ENCODE results near the gene MACROD2.

Gene MACROD2

GRCh38 chr20:14523090-14523489, 527.8 kb downstream of the MACROD2 start:
- no peaks in the 10 kb centered on the region for H3K4me1 ChIP-seq
- no peak overlapping the region for H3K4me3 ChIP-seq
- H3K27me3 ChIP-seq, result no peaks in the 10 kb centered on the region
- no peak for TF ChIP-seq Cebpa-rat (IDR thresholded peaks at IDR 0.05)
- H3K36me3 ChIP-seq, result no peaks in the 10 kb centered on the region
- no peaks in the 10 kb centered on the region for H4K20me1 ChIP-seq
- H3K9me3 ChIP-seq (replicated peaks in 1 of 11), result no peaks in the 10 kb centered on the region
- H3K9ac ChIP-seq, result no peak overlapping the region
- no peak overlapping the region for H3K4me2 ChIP-seq
- H3K27ac ChIP-seq, result no peak overlapping the region

- Histone ChIP-seq H3K9me3 (replicated peaks in 1 of 11) (no peaks in the 10 kb centered on the region), H4K20me1 (no peaks in the 10 kb centered on the region), H3K4me1 (no peaks in the 10 kb centered on the region), H3K9ac (no peak overlapping the region), H3K27ac (no peak overlapping the region), H3K4me2 (no peak overlapping the region), H3K27me3 (no peaks in the 10 kb centered on the region), H3K36me3 (no peaks in the 10 kb centered on the region), H3K4me3 (no peak overlapping the region)
- TF ChIP-seq Cebpa-rat (IDR thresholded peaks at IDR 0.05), result no peak
Observed at GRCh38 chr20:14525426-14525825, 530.1 kb downstream of the MACROD2 start.

DNA sequence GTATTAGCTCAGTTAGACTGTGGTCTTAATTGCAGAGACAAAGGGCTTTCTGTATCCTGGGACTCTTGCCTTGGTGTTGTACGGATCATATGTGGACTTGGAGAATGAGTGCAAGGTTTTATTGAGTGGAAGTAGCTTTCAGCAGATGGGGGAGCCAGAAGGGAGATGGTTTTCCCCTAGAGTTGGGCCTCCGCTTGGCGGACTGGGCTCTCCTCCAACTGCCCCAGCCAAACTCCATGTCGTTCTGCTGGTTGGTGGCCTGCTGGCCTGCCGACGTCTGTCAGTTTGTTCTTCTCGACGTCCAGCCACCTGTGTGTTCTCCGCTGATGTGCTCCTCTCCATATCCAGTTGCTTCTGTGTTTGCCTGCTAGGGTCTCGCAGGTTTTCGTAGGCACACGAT, 531.6 kb downstream of the MACROD2 start:
- Histone ChIP-seq H3K4me1 (no peaks in the 10 kb centered on the region), H3K4me2 (no peak overlapping the region), H3K36me3 (no peaks in the 10 kb centered on the region), H3K27ac (no peak overlapping the region), H3K9me3 (replicated peaks in 1 of 11) (no peaks in the 10 kb centered on the region), H3K4me3 (no peak overlapping the region), H3K27me3 (no peaks in the 10 kb centered on the region), H3K9ac (no peak overlapping the region), H4K20me1 (no peaks in the 10 kb centered on the region)
- no peak for TF ChIP-seq Cebpa-rat (IDR thresholded peaks at IDR 0.05)

DNA sequence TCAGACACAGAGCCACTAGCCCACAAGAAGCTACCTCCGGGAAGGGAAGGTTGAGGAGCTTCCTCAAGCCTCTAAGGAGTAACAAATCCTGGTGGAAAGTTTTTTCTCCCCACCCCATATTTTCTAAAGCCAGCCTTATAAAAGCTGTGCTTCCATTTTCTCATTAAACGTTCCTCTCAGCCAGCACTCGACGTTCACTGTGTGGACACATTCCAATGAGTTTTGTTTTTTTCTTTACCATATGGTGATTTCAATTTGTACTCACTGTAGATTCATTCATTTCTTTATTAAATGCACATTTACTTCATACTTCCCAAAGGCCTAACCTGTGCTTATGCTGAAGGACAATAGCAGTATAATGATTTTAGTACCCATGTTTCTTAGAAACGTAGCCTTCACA, 536.5 kb downstream of the MACROD2 start:
- no peaks in the 10 kb centered on the region for H3K9me3 ChIP-seq (replicated peaks in 1 of 11)
- TF ChIP-seq Cebpa-rat (IDR thresholded peaks at IDR 0.05), result no peak
- H3K4me3 ChIP-seq, result no peak overlapping the region
- no peaks in the 10 kb centered on the region for H3K27me3 ChIP-seq
- no peak overlapping the region for H3K9ac ChIP-seq
- no peaks in the 10 kb centered on the region for H3K36me3 ChIP-seq
- no peak overlapping the region for H3K4me2 ChIP-seq
- no peak overlapping the region for H3K27ac ChIP-seq
- no peaks in the 10 kb centered on the region for H4K20me1 ChIP-seq
- H3K4me1 ChIP-seq, result no peaks in the 10 kb centered on the region

DNA sequence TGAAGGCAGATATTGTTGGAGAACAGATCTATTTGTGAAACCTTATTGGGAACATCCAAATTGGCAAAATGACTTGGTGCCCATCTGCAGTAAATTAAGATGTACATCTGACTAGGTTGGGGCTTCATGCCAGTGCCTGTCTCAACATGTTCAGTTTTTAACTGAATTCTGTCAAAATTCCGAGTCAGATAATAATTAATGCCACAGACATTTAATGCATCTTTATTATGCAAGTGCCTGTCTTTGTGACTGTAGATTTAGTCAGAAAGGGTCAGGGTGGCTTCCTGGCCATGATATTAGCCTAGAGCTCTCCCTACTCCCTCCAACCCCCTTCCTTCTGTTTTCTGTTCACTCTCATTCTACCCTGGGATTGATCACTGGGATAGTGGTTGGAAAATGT, 541.4 kb downstream of the MACROD2 start:
- TF ChIP-seq Cebpa-rat (IDR thresholded peaks at IDR 0.05), result no peak
- H3K27ac ChIP-seq, result no peak overlapping the region
- H3K9ac ChIP-seq, result no peak overlapping the region
- H4K20me1 ChIP-seq, result no peaks in the 10 kb centered on the region
- H3K4me3 ChIP-seq, result no peak overlapping the region
- no peaks in the 10 kb centered on the region for H3K36me3 ChIP-seq
- no peaks in the 10 kb centered on the region for H3K27me3 ChIP-seq
- H3K9me3 ChIP-seq (replicated peaks in 1 of 11), result no peaks in the 10 kb centered on the region
- H3K4me1 ChIP-seq, result peaks cover 0 to 13% (median 6%) of the 10 kb centered on the region in 10 experiments; a peak in 7 of 20 replicates
- no peak overlapping the region for H3K4me2 ChIP-seq

GRCh38 chr20:14538433-14538832, 543.1 kb downstream of the MACROD2 start:
- no peaks in the 10 kb centered on the region for H3K9me3 ChIP-seq (replicated peaks in 1 of 11)
- peak overlapping the region in 7 of 11 experiments; percentile 5 to 38 (median 17); a peak in 5 of 22 replicates for H3K4me2 ChIP-seq
- no peak overlapping the region for H3K4me3 ChIP-seq
- H3K9ac ChIP-seq, result no peak overlapping the region
- no peak overlapping the region for H3K27ac ChIP-seq
- TF ChIP-seq Cebpa-rat (IDR thresholded peaks at IDR 0.05), result no peak
- H3K36me3 ChIP-seq, result no peaks in the 10 kb centered on the region
- no peaks in the 10 kb centered on the region for H4K20me1 ChIP-seq
- H3K27me3 ChIP-seq, result no peaks in the 10 kb centered on the region
- peaks cover 0 to 13% (median 6%) of the 10 kb centered on the region in 10 experiments; a peak in 7 of 20 replicates for H3K4me1 ChIP-seq

GRCh38 chr20:14543040-14543439, 547.7 kb downstream of the MACROD2 start:
- no peak for TF ChIP-seq Cebpa-rat (IDR thresholded peaks at IDR 0.05)
- no peak overlapping the region for H3K27ac ChIP-seq

GRCh38 chr20:14544688-14545087, 549.4 kb downstream of the MACROD2 start:
- H3K9me3 ChIP-seq (replicated peaks in 1 of 11), result no peaks in the 10 kb centered on the region
- H3K36me3 ChIP-seq, result no peaks in the 10 kb centered on the region
- H3K4me1 ChIP-seq, result no peaks in the 10 kb centered on the region
- H3K4me2 ChIP-seq, result no peak overlapping the region
- H4K20me1 ChIP-seq, result no peaks in the 10 kb centered on the region
- H3K27me3 ChIP-seq, result no peaks in the 10 kb centered on the region
- no peak for TF ChIP-seq Cebpa-rat (IDR thresholded peaks at IDR 0.05)
- no peak overlapping the region for H3K9ac ChIP-seq
- H3K27ac ChIP-seq, result no peak overlapping the region
- no peak overlapping the region for H3K4me3 ChIP-seq

More at GRCh38 chr20:14543040-14543439, 547.7 kb downstream of the MACROD2 start:
- H3K36me3 ChIP-seq, result no peaks in the 10 kb centered on the region
- peaks cover 0 to 7% (median 2%) of the 10 kb centered on the region in 10 experiments; a peak in 7 of 20 replicates for H3K4me1 ChIP-seq
- H3K27me3 ChIP-seq, result no peaks in the 10 kb centered on the region
- H3K9ac ChIP-seq, result no peak overlapping the region
- H4K20me1 ChIP-seq, result no peaks in the 10 kb centered on the region
- H3K9me3 ChIP-seq (replicated peaks in 1 of 11), result no peaks in the 10 kb centered on the region
- no peak overlapping the region for H3K4me2 ChIP-seq
- no peak overlapping the region for H3K4me3 ChIP-seq

- Histone ChIP-seq H3K9ac (no peak overlapping the region), H4K20me1 (no peaks in the 10 kb centered on the region), H3K4me3 (no peak overlapping the region), H3K27ac (no peak overlapping the region), H3K4me2 (no peak overlapping the region), H3K9me3 (replicated peaks in 1 of 11) (no peaks in the 10 kb centered on the region), H3K4me1 (no peaks in the 10 kb centered on the region), H3K27me3 (no peaks in the 10 kb centered on the region), H3K36me3 (no peaks in the 10 kb centered on the region)
- TF ChIP-seq Cebpa-rat (IDR thresholded peaks at IDR 0.05), result no peak
Observed at GRCh38 chr20:14550655-14551054, 555.3 kb downstream of the MACROD2 start.

- Histone ChIP-seq H3K4me2 (no peak overlapping the region), H3K9me3 (replicated peaks in 1 of 11) (no peaks in the 10 kb centered on the region), H3K9ac (no peak overlapping the region), H3K4me3 (no peak overlapping the region), H3K36me3 (no peaks in the 10 kb centered on the region), H3K4me1 (no peaks in the 10 kb centered on the region), H3K27ac (no peak overlapping the region), H4K20me1 (no peaks in the 10 kb centered on the region), H3K27me3 (no peaks in the 10 kb centered on the region)
- TF ChIP-seq Cebpa-rat (IDR thresholded peaks at IDR 0.05), result no peak
Observed at GRCh38 chr20:14553774-14554534, 558.6 kb downstream of the MACROD2 start.

All from BLaER1 treated with 17β-estradiol and CSF1 and Interleukin-3, amounts not matched to agents 10 nM and 100 nM (cell line).